Measurements from ENCODE around the gene ZFP57.
"Not testable (repeated sequence)": the region's sequence is repeated elsewhere in the genome, so short reads cannot be mapped to it uniquely, and the experiment has no call there.

Gene ZFP57

GRCh38 chr6:29694637-29695036 is 13.7 kb upstream of the ZFP57 start:
- no peak for DNase-seq

GRCh38 chr6:29685718-29686326 is 4.9 kb upstream of the ZFP57 start:
- no peak for DNase-seq

GRCh38 chr6:29681811-29682210 is 859 bp upstream of the ZFP57 start:
- DNase-seq: no peak

- no peak for DNase-seq
Measured at GRCh38 chr6:29680416-29680815, 536 bp downstream of the ZFP57 start.

GRCh38 chr6:29679962-29680361 is 990 bp downstream of the ZFP57 start:
- no peak for DNase-seq

- no peak for DNase-seq
Measured at GRCh38 chr6:29678114-29678513, 2.8 kb downstream of the ZFP57 start.

- DNase-seq: peak; percentile 46
Measured at GRCh38 chr6:29676981-29677601, 3.9 kb downstream of the ZFP57 start.

- DNase-seq: no peak
Measured at GRCh38 chr6:29675561-29675960, 5.4 kb downstream of the ZFP57 start.

GRCh38 chr6:29674008-29674407 is 6.9 kb downstream of the ZFP57 start:
- DNase-seq: no peak

- no peak for DNase-seq
Measured at GRCh38 chr6:29673161-29673560, 7.8 kb downstream of the ZFP57 start.

- DNase-seq: not testable (repeated sequence)
Measured at GRCh38 chr6:29672116-29672515, 8.8 kb downstream of the ZFP57 start.

- no peak for DNase-seq
Measured at GRCh38 chr6:29671026-29671425, 9.9 kb downstream of the ZFP57 start.

- no peak for DNase-seq
Measured at GRCh38 chr6:29667158-29667557, 13.8 kb downstream of the ZFP57 start.

GRCh38 chr6:29666826-29667130 is 14.2 kb downstream of the ZFP57 start:
- no peak for DNase-seq

GRCh38 chr6:29665942-29666825 is 14.8 kb downstream of the ZFP57 start:
- no peak for DNase-seq

GRCh38 chr6:29663300-29664042 is 17.5 kb downstream of the ZFP57 start:
- no peak for DNase-seq

GRCh38 chr6:29661502-29662141 is 19.3 kb downstream of the ZFP57 start:
- not testable (repeated sequence) for DNase-seq

GRCh38 chr6:29661071-29661470 is 19.9 kb downstream of the ZFP57 start:
- DNase-seq: no peak

GRCh38 chr6:29656798-29657197 is 24.2 kb downstream of the ZFP57 start, which contains the start of gene MOG:
MOG (plus strand) TSS chr6:29657092; CDS start chr6:29657210, 118 bp downstream.
- no peak for DNase-seq

GRCh38 chr6:29656157-29656556 is 24.8 kb downstream of the ZFP57 start:
- no peak for DNase-seq

GRCh38 chr6:29655658-29656057 is 25.3 kb downstream of the ZFP57 start:
- DNase-seq: no peak

GRCh38 chr6:29653452-29654038 is 27.4 kb downstream of the ZFP57 start:
- DNase-seq: peak; percentile 73
